Measurements from ENCODE around the gene FURIN.
"Not testable (repeated sequence)": the region's sequence is repeated elsewhere in the genome, so short reads cannot be mapped to it uniquely, and the experiment has no call there.

Gene FURIN

GRCh38 chr15:90883526-90883975, 15.2 kb downstream of the FURIN start:
- DNase-seq (ENCODE audit: low read depth), result no peak

GRCh38 chr15:90883976-90884718, 15.8 kb downstream of the FURIN start, which contains the start of gene FES:
Gene FES (plus strand): TSS chr15:90884504. CDS start chr15:90885046, 542 bp downstream.
- no peak for DNase-seq (ENCODE audit: low read depth)

GRCh38 chr15:90884719-90885431, 16.5 kb downstream of the FURIN start:
- DNase-seq (ENCODE audit: low read depth), result no peak

GRCh38 chr15:90885432-90886290, 17.3 kb downstream of the FURIN start:
- no peak for DNase-seq (ENCODE audit: low read depth)

- no peak for DNase-seq (ENCODE audit: low read depth)
Observed at GRCh38 chr15:90886291-90886614, 17.9 kb downstream of the FURIN start.

- DNase-seq (ENCODE audit: low read depth), result no peak
Observed at GRCh38 chr15:90887037-90887481, 18.7 kb downstream of the FURIN start.

GRCh38 chr15:90889313-90889730, 20.9 kb downstream of the FURIN start:
- DNase-seq (ENCODE audit: low read depth), result no peak

- DNase-seq (ENCODE audit: low read depth), result no peak
Observed at GRCh38 chr15:90889736-90890456, 21.5 kb downstream of the FURIN start.

- no peak for DNase-seq (ENCODE audit: low read depth)
Observed at GRCh38 chr15:90890839-90891238, 22.5 kb downstream of the FURIN start.

- DNase-seq (ENCODE audit: low read depth), result no peak
Observed at GRCh38 chr15:90891346-90891949, 23.1 kb downstream of the FURIN start.

- DNase-seq (ENCODE audit: low read depth), result no peak
Observed at GRCh38 chr15:90892023-90892422, 23.6 kb downstream of the FURIN start.

GRCh38 chr15:90892498-90893174, 24.2 kb downstream of the FURIN start:
- no peak for DNase-seq (ENCODE audit: low read depth)

- no peak for DNase-seq (ENCODE audit: low read depth)
Observed at GRCh38 chr15:90893175-90894090, 25.0 kb downstream of the FURIN start.

- DNase-seq (ENCODE audit: low read depth), result no peak
Observed at GRCh38 chr15:90895571-90896117, 27.3 kb downstream of the FURIN start.

- DNase-seq (ENCODE audit: low read depth), result not testable (repeated sequence)
Observed at GRCh38 chr15:90897131-90897655, 28.8 kb downstream of the FURIN start.

- DNase-seq (ENCODE audit: low read depth), result no peak
Observed at GRCh38 chr15:90901175-90902039, 33.0 kb downstream of the FURIN start.

- peak; percentile 37 for DNase-seq (ENCODE audit: low read depth)
Observed at GRCh38 chr15:90902040-90902839, 33.9 kb downstream of the FURIN start.

Data from HS-5 (cell line).